EL (cell line): ENCODE data around the gene COL25A1.
"Not testable (repeated sequence)": the region's sequence is repeated elsewhere in the genome, so short reads cannot be mapped to it uniquely, and the experiment has no call there.

Source experiments
- DNase-seq: peaks from one replicate; pipeline ENCODE4 v3.0.0-alpha.2; 2016

COL25A1 gene

DNA sequence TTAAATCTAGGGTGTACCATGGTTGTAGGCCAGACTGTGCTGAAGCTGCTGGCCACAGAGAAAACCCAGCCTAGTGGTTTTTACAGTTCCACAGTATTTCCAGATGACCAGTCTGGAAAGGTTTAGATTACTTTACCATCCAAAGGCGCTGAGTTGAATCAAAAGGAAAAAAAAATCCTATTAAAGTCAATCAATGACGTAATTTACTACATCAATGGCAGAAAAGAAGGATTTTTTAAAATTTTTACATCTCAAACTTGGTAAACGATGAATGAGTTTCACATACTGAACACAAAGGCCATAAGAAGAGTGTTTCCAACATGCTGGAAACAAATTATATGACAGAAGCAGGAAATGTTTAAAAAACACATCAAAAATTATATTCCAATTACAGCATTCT, 409.0 kb downstream of the COL25A1 start:
- DNase-seq = no peak

DNA sequence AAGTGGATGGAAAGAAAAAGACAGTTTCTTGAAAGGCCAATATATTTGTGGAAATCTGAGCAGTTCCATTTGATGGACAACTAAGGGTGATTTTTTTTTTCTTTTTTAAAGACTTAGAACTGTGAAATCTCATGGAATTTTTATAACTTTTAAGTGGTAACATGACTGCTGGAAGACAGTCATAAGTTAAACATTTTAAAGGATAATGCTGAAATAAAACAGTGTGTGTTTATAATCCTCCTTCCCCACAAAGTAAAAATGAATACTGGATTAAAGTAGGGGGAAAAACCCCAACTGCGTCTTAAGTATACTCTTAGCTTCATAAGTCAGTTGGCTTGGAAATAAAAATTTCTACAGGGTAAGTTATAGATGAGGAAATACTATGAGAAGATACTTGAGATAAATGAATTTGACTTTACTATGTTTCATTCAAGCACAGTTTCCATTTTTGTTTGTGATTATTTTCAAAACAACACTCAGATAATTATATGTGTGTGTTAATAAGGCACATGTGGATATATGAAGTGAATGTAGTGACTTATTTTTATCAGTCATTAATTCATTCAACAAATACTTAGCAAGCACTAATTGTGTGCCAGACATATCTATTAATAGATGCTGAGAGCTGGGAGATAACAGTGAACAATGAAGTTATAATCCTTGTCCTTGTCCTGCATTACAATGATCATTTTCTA, 410.4 kb downstream of the COL25A1 start:
- DNase-seq = no peak

DNA sequence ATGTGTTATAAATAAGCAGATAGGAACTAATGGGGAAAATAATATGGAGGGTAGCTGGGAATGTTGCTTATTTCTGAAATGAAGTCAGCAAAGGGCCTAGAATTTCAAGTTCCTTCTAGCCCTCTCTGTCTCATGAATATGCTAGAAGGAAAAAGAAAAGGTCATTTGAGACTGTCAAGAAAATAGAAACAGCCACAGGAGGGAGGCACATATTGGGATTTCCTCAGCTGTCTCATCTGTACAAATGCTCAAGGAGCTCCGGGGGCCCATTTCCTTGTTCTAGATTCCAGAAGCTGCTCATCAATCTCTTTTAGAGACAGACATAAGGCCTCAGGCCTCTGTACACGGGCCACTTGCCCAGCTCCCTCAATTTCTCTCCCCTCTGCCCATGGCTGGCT, 412.0 kb downstream of the COL25A1 start:
- no peak for DNase-seq

DNA sequence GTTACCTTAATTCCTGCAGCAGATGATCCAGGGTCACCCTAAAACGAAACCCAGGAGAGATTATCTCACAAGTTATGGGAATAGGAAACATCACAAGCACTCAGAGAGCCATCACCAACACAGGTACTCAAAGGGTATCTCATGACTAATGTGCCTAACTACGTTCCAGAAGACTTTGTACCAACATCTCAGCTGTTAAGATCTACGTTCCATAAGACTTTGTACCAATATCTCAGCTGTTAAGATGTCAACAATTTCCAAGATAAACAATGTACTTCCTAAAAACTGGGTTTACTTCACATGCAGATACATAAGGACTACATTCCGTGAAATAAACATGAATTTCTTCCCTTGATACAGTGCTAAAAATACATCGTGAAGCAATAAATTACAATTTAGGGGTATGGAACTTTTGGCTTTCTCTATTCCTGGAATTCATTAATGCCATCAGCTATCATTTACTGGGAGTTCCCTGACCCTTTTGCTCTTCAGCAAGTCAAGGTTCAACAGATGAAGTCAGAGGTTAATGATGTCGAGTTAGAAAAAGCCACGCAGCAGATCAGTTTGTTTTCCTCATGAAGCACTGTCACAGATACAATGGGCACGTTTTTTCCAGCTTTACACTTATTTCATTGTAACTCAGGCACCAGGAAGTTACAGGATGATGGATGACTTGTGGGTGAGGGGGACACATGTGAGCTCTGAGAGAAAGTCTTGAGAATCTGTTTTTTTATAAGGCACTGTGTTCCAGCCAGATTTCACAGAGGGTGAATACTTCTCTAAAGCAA, 412.6 kb downstream of the COL25A1 start:
- DNase-seq = no peak

DNA sequence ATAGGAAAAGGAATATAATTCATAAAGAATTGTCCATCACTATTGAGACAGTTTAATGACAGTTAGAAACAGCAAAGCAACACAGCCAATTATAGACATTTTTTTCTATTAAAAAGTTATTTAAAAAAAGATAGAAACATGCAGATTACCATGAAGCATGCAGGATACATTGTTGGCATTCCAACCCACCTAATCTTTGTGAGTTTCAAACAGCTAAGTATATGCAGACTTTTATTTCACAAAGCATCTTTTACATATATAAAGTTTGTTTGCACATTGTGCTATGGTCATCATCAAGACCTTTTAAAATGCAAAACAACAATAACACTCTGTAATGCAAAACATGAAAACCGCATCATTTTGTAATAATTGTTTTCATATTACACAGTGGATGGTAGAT, 413.7 kb downstream of the COL25A1 start:
- no peak for DNase-seq

DNA sequence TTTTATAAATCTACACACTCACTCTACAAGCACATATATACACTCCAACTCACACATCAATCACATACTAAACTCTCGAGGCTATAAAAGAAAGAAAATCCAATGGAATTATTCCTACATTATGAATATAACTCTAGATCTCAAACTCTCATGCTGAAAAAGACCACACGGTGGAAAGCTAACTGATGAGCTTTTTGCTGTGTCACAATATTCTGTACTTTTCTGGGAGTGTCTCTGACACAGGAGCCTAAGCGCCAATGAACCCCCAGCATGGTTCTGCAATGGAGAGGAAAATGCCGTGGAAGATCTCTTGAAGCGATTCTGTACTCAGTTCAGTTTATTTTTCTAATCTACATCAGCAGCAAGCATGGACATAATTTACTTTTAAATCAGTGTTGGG, 415.4 kb downstream of the COL25A1 start:
- DNase-seq = no peak

DNA sequence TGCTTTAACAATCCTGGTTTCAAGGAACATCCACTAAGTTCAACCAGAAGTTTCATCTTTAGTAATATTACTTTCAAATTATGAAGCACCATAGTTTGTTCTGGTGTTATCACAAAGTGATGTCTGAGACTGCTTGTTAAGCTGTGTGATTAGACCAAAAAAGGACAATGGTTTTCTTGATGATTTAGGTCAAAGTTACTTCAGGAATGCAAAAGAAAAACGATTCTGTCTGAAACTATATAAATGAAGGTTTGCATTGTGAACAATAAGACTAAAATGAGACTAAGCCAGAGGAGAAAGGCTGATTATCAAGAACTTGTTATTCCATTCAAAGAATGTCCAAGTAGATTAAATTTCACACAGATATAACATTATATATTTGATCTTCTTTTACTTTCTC, 417.2 kb downstream of the COL25A1 start:
- DNase-seq = peak; percentile 55

DNA sequence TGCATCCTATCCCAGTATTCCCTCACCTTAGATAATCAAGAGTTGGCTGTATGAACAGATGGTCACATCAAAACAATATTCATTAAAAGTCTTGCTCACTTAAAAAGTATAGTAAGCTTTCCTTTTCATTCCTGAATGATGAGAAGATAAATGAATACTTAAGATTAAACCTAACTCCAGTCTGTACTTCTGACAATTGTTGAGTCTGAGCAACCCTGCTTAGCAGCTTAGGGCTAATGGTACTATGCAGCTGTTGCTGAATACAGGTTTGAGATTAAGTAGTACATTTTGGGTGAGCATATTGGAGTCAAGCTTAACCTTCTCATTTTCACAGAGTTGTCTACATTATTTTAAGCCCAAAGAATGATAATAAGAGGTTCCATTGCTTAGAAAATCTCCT, 417.9 kb downstream of the COL25A1 start:
- peak; percentile 23 for DNase-seq

DNA sequence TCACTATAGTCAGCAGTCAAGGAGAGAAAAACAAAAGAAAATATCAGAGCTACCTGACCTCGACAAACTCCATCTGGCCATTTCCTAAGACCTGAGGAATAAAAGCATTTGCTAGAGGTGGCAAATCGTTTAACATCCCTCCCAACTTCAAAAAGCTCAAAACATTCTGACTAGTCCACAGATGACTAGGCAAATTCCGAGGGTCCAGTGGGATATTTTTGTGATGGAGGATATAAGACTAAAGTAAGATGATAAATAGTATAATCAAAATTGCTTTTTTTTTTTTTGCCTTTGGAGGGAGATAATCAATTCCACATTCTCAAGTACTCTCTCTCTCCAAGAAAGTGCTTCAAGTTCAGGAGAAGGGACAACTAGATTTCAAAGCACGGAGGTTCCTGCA, 420.5 kb downstream of the COL25A1 start:
- DNase-seq = no peak

DNA sequence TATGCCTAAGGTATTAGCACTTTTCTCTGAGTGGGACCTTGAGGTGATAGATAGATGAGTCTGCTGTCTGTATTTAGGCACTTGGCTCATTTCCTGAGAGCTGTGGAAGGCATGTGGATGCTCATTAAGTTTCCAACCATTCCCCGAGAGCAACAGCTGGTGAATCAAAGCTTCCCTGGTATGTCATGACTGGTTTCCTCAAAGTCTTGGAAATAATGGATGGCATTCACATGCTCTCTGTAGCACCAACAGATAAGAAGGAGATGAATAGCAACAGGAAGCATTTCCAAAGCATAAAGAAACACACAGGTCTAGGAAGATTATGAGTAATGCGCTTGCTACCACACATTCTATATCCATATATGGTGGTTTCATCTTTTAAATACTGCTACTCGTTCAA, 421.3 kb downstream of the COL25A1 start:
- peak; percentile 77 for DNase-seq

DNA sequence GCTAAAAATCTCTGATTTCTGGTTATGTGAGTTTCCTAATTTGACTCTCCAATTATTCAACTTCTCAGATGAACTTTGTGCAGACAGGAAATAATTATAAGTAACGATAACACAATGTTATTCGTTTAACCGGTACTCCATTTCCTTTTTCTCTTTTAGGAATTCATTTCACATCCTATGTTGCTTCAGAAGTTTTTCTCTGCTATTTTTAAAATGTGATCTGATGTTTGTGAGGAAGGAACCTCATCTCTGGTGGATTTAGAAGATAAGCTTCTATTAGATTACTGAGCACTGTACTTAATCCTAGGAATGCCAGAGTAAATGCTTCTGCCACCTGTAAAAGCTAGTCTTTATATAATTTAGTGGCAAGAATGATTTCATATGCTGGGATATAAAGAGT, 423.7 kb downstream of the COL25A1 start:
- no peak for DNase-seq

DNA sequence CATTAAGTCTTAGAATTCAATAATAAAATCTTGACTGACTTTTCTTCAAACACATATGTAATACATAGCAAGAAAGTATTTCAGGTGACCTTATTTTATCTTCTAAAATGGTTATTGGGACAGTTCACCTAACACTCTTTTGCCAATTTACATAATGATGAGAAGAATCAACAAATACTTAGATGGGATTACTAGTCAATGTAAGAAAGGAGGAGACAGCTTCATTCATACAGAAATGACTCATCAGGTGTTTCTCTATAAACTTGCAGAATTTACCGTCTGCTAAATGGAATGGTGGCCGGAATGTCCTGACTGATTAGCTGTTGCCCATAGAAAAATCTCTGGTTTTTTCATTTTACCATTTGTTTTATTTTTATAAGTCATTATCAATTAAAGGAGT, 424.6 kb downstream of the COL25A1 start:
- DNase-seq = no peak

DNA sequence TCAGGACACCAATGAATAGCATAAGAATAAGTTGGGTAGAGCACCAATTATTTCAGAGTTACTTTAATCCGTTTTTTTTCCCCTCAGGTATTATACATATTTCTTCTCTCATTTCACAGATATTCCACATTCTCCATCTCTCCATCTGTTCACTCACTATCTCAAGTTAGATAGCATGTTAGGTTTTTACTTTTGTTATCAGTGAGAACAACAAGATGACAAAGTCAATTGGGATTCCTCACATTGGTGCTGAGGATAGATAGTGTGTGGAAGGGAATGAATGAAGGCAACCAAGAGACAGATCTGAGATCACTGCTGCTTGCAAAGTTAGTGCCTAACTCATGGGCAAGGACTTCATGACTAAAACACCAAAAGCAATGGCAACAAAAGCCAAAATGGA, 427.7 kb downstream of the COL25A1 start:
- no peak for DNase-seq

DNA sequence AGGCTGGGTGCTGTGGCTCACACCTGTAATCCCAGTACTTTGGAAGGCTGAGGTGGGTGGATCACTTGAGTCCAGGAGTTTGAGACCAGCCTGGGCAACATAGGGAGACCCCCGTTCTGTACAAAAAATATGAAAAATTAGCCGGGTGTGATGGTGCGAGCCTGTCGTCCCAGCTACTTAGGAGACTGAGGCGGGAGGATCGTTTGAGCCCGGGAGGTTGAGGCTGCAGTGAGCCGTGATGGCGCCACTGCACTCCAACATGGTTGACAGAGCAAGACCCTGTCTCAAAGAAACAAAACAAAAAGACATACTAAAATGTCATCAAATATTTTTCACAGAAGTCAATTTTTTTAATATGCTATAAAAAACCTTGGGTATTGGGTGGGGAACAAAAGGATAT, 432.5 kb downstream of the COL25A1 start:
- not testable (repeated sequence) for DNase-seq

DNA sequence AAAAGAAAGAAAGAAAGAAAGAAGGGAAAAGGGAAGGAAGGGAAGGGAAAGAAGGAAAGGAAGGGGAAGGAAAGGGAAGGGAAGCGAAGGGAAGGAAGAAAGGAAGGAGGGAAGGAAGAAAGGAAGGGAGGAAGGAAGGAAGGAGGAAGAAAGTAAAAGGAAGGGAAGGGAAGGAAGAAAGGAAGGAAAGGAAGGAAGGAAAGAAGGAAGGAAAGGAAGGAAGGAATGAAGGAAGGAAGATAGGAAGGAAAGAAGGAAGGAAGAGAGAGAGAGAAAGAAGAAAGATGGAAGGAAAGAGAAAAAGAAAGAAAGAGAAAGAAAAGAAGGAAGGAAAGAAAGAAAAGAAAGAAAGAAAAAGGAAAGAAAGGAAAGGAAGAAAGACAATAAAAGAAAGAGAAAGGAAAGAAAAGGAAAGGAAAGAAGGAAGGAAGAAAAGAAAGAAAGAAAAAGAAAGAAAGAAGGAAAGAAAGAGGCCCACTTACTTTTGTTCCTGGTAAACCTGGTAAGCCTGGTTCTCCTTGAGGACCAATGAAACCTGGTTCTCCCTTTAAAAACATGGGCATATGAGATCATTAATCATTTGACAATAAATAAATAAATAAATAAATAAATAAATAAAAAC, 433.7 kb downstream of the COL25A1 start:
- no peak for DNase-seq

DNA sequence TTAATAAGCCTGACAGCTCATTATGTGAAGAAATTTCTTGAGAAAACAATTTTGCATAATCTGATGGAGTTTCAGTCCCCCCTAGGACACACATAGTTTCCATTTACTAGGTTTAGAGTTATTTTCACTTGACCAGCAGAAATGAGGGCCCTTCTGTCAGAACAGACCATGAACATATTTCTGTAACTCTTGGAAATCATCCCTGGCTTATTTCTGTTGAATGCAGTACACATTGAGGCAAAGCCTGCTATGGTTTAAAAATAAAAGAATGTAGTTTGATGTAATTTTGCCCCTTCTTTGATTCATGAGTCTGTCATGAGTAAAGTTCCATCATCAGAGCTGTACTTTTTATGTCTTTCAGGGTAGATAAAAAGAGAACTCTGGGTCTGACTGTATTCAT, 435.0 kb downstream of the COL25A1 start:
- DNase-seq = no peak

DNA sequence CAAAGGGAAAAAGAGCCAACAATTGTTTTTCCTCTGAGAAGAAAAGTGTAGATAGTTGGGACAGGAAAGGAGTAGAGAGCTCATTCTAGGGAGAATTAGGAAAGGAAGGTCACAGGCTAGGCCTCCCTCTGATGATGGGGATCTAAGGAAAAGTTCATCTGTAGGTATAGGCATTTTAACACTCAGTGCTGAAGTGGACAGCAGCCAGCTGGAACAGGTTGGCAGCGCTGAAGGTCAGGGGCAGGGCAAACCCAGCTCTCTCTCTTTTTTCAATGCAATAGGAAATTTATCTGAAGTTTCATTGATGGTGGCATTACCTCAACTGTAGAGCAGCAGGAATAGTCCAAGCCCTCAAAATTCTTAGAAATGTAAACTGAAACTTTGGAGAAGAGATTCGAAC, 441.1 kb downstream of the COL25A1 start:
- DNase-seq = no peak

DNA sequence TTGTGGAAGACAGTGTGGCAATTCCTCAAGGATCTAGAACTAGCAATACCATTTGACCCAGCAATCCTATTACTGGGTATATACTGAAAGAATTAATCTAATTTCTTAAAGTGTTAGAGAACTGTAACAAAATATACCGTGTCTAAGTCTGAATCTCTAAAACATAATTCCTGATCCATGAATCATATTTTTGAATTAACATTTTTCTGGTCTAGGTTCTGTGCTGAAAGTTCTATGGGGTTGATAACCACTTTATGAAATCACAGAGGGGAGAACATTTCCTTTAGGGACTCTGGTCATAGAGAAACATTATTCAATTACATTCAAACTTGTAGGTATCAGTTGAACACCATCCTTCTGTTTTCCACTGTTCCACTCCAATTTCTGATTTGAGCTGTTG, 447.7 kb downstream of the COL25A1 start:
- peak; percentile 29 for DNase-seq

DNA sequence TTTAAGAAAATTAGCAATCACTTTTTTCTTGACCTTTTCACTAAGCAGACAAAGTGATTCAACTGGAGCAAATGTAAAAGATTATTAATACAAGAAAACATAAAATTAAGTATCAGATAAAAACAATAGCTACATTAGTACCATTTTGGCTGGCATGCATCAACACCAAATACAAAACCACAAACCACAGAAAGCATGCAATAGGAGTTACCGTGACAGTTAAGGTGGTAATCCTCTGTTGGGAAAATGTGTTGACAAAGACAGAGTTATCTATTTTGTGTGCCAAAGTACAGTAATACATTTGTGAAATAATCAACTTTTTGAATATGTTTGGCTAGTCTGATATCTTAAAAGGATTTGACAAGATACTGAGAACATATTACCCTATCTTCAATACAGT, 449.8 kb downstream of the COL25A1 start:
- no peak for DNase-seq

DNA sequence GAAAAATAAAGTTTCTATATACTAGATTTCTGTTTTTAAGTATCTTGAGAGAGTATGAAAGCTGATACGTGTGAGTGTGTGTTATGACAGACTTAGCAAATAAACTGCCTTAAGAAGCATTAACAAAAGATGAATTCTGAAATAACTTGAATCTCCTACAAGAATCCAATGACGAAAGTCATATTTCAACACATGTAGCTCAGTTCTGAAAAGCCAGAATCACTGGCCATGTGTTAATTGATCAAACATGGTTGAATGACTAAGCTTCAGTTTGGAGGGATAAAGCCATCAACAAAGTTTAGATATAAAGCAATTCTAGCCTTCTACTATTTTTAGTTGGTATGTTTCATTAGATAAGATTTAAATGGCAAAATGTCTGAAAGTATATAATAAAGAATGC, 451.1 kb downstream of the COL25A1 start:
- DNase-seq = no peak

DNA sequence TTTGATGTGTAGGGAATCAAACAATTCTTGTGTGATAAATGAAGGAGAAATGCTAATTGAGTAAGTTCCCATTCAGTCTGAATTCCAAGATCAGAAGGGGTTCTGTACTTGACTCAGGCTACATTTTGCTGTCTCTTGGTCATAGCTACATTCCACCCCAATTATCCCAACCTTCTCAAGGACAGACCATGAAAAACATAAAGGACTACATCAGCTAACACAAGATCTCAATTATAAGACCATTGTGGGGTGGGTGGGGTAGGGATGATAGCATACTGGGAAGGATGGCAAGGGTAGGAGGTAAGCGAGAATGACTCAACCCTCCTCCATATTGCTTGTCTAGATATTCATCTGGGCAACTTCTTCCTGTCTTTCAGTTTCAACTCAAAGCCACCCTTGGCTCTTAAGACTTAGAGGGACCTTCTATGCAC, 452.2 kb downstream of the COL25A1 start:
- peak; percentile 42 for DNase-seq

DNA sequence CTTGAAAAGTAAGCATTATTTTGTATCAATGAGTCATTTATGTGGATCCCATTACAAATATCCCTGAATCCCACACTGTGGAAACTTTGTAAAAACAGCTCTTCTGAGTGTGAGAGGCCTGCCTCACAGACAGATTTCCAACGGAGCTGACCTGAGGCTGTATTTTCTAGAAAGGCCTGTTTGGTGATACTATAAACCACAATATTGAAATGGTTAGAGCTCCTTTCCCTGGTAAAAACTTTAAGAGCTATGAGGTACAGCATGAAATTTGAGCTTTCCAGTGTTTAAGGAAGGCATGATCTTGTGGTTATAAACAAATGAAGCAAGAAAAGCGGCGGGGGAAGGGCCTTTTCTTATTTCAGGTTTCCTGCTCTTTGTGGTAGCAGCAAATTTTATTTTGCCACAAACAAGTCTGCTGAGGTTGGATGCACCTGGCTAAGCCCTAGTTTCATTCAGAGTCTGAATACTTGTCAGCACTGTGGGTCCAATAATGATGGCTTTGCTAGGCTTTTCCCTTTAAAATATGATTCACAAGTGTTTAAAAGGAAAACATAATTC, 452.8 kb downstream of the COL25A1 start:
- peak; percentile 66 for DNase-seq

DNA sequence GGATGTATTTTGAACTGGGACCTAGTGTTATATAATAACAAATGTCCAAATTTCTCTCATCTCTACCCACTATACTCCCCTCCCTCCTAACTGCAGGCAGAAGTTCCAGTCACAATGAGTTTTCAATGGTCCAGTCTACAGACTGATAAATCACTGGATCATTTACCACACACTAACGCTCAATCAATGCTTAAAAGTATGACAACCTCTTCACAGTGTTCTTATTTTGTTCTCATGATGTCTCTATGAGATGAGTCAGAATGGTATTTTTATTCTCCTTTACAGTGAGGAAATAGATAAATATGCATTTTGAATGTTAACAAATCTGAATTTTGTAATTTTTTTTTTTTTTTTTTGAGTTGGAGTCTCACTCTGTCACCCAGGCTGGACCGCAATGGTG, 455.9 kb downstream of the COL25A1 start:
- no peak for DNase-seq

DNA sequence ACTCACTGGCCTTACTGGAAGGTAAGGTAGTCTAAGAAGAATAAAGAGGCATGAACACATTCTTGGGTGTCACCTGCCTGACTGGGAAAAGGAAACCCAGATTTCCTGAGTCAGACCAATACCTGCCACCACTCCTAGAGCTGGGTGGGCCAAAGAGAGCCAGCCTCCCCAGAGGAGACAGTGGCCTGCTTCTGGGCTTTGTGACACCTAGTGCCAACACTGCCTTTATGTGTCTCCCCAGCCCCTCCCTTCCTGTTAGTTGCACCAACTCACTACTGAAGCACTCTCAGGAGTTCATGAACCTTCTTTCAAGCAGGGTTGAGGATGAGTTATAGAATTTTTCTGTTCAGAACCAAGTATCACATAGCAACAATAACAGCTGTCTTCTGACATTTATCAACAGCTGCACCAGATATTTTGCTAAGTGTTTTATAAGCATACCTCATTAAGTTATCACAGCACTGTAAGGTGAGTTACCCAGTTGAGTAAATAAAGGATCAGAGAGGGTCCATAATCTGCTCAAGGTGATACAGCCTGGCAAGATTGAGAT, 462.0 kb downstream of the COL25A1 start:
- DNase-seq = no peak
